WTC11 (cell line): Measurements from ENCODE around the gene ZGRF1. TPM values are rescaled to one million over a fixed set of nuclear protein-coding genes. Genes with fewer than 3 reads are reported as not detected.

Source experiments
- ATAC-seq: fragments of 200-7000 bp; cut with Tn5 transposase; 2 replicates; pipeline ENCODE4 v1.10.0; 2021; ENCODE audit warnings: mild to moderate bottlenecking, moderate library complexity
- CTCF ChIA-PET: fragments of 300-600 bp; sonication (Branson Sonifier 250); formaldehyde crosslinking; loops from one replicate; lab custom pipeline; 2021; ENCODE audit warnings: antibody characterized with exemption; lab: Charles Lee
- POLR2A ChIA-PET: fragments of 350-600 bp; sonication (Branson Sonifier 250); formaldehyde crosslinking; loops from one replicate; lab custom pipeline; 2021; ENCODE audit warnings: antibody characterized with exemption; lab: Charles Lee
- DNase-seq: peaks from one replicate; pipeline ENCODE4 v3.0.0; 2021; ENCODE audit warnings: low spot score
- H3K27ac Mint-ChIP-seq: 2 replicates; pipeline ENCODE4 v1.8.0; 2021; ENCODE audit warnings: mixed read lengths
- H3K27me3 Mint-ChIP-seq: 2 replicates; pipeline ENCODE4 v1.8.0; 2021; ENCODE audit warnings: low read depth, mild to moderate bottlenecking, moderate library complexity, mixed read lengths
- H3K36me3 Mint-ChIP-seq: 2 replicates; pipeline ENCODE4 v1.8.0; 2021; ENCODE audit warnings: mixed read lengths
- H3K4me1 Mint-ChIP-seq: 2 replicates; pipeline ENCODE4 v1.8.0; 2022; ENCODE audit warnings: mixed read lengths
- H3K4me3 Mint-ChIP-seq: 2 replicates; pipeline ENCODE4 v1.8.0; 2021; ENCODE audit warnings: mild to moderate bottlenecking, moderate library complexity, mixed read lengths
- H3K9me3 Mint-ChIP-seq: 2 replicates; pipeline ENCODE4 v1.8.0; 2021; ENCODE audit warnings: mixed read lengths
- CREM ChIP-seq: sonication (generic); formaldehyde crosslinking; IDR thresholded peaks from 2 replicates; pipeline ENCODE4 v1.8.1; 2022; ENCODE audit warnings: mild to moderate bottlenecking, missing genetic modification reagents, moderate library complexity
- CTCF ChIP-seq: fragments of 200-600 bp; IDR thresholded peaks from 2 replicates; pipeline ENCODE4 v1.8.0; 2022; ENCODE audit warnings: antibody characterized with exemption
- E2F4 ChIP-seq: sonication (generic); formaldehyde crosslinking; IDR thresholded peaks from 2 replicates; pipeline ENCODE4 v1.8.1; 2022; ENCODE audit warnings: low read depth, mild to moderate bottlenecking, moderate library complexity, missing genetic modification reagents, borderline replicate concordance
- GRHL2 ChIP-seq: fragments of 250-450 bp; sonication (Bioruptor Pico); IDR thresholded peaks from 2 replicates; pipeline ENCODE4 v1.8.0; 2022; ENCODE audit warnings: mild to moderate bottlenecking, moderate library complexity; ENCODE audit not compliant: insufficient replicate concordance, severe bottlenecking
- HMGXB4 ChIP-seq: sonication (generic); formaldehyde crosslinking; IDR thresholded peaks from 2 replicates; pipeline ENCODE4 v1.8.1; 2023; ENCODE audit warnings: mild to moderate bottlenecking, moderate library complexity, missing genetic modification reagents
- IRF2 ChIP-seq: sonication (generic); formaldehyde crosslinking; IDR thresholded peaks from 2 replicates; pipeline ENCODE4 v1.8.0; 2022; ENCODE audit warnings: low read depth, missing genetic modification reagents, borderline replicate concordance
- NFE2L1 ChIP-seq: sonication (generic); formaldehyde crosslinking; IDR thresholded peaks from 2 replicates; pipeline ENCODE4 v1.8.1; 2023; ENCODE audit warnings: missing genetic modification reagents
- NR1H2 ChIP-seq: sonication (generic); formaldehyde crosslinking; IDR thresholded peaks from 2 replicates; pipeline ENCODE4 v1.9.0; 2021; ENCODE audit warnings: mild to moderate bottlenecking, moderate library complexity, missing genetic modification reagents
- PRRX2 ChIP-seq: fragments of 250-450 bp; sonication (Bioruptor Pico); IDR thresholded peaks from 2 replicates; pipeline ENCODE4 v1.8.0; 2021; ENCODE audit warnings: mild to moderate bottlenecking
- ZMAT4 ChIP-seq: fragments of 250-450 bp; sonication (Bioruptor Pico); IDR thresholded peaks from 2 replicates; pipeline ENCODE4 v1.9.0; 2021; ENCODE audit warnings: mild to moderate bottlenecking
- ZNF219 ChIP-seq: sonication (generic); formaldehyde crosslinking; IDR thresholded peaks from 2 replicates; pipeline ENCODE4 v1.8.0; 2023; ENCODE audit warnings: missing genetic modification reagents, mild to moderate bottlenecking, borderline replicate concordance
- ZNF396 ChIP-seq: fragments of 250-450 bp; sonication (Bioruptor Pico); IDR thresholded peaks from 2 replicates; pipeline ENCODE4 v1.8.0; 2021; ENCODE audit warnings: mild to moderate bottlenecking, moderate library complexity, borderline replicate concordance
- total RNA-seq: library from RNA; stranded (reverse); gene quantifications from 3 replicates; pipeline ENCODE4 v1.2.3, GENCODE V29; 2021
- TF ChIP-seq, protein P1 (sequence below): sonication (generic); formaldehyde crosslinking; IDR thresholded peaks from 2 replicates; pipeline ENCODE4 v1.8.0; 2023; ENCODE audit warnings: missing genetic modification reagents
- TF ChIP-seq, protein P2 (sequence below): sonication (generic); formaldehyde crosslinking; IDR thresholded peaks from 2 replicates; pipeline ENCODE4 v1.8.1; 2023; ENCODE audit warnings: mild to moderate bottlenecking, missing genetic modification reagents, moderate library complexity
- TF ChIP-seq, protein P3 (sequence below): sonication (generic); formaldehyde crosslinking; IDR thresholded peaks from 2 replicates; pipeline ENCODE4 v1.8.1; 2023; ENCODE audit warnings: mild to moderate bottlenecking, missing genetic modification reagents, moderate library complexity
- TF ChIP-seq, protein P4 (sequence below): sonication (generic); formaldehyde crosslinking; IDR thresholded peaks from 2 replicates; pipeline ENCODE4 v1.8.1; 2022; ENCODE audit warnings: mild to moderate bottlenecking, moderate library complexity, missing genetic modification reagents
- TF ChIP-seq, protein P5 (sequence below): sonication (generic); formaldehyde crosslinking; IDR thresholded peaks from 2 replicates; pipeline ENCODE4 v1.8.1; 2023; ENCODE audit warnings: mild to moderate bottlenecking, missing genetic modification reagents

Gene ZGRF1
- total RNA-seq, 1 experiment from 2014 or later = 56.2 TPM

- peaks cover 15% of the 10 kb centered on the region for H3K4me1 Mint-ChIP-seq
- ChIA-PET CTCF (no interaction called here), POLR2A (interaction anchor here (1.0 kb wide), 1 partner anchor 35 kb away, joined by 4 read pairs; no protein-coding TSS in a partner anchor)
- no peaks in the 10 kb centered on the region for H3K9me3 Mint-ChIP-seq
- DNase-seq (no peak), ATAC-seq (no peak)
- no peaks in the 10 kb centered on the region for H3K27me3 Mint-ChIP-seq
- H3K36me3 Mint-ChIP-seq = no peaks in the 10 kb centered on the region
- no peak for TF ChIP-seq GRHL2 (CRISPR knock-in tag)
- TF ChIP-seq E2F4 (CRISPR knock-in tag) = no peak
- TF ChIP-seq ZMAT4 = no peak
- TF ChIP-seq, protein P1, sequence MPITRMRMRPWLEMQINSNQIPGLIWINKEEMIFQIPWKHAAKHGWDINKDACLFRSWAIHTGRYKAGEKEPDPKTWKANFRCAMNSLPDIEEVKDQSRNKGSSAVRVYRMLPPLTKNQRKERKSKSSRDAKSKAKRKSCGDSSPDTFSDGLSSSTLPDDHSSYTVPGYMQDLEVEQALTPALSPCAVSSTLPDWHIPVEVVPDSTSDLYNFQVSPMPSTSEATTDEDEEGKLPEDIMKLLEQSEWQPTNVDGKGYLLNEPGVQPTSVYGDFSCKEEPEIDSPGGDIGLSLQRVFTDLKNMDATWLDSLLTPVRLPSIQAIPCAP (CRISPR knock-in tag) = no peak
- TF ChIP-seq ZNF219 = no peak
- TF ChIP-seq, protein P2, sequence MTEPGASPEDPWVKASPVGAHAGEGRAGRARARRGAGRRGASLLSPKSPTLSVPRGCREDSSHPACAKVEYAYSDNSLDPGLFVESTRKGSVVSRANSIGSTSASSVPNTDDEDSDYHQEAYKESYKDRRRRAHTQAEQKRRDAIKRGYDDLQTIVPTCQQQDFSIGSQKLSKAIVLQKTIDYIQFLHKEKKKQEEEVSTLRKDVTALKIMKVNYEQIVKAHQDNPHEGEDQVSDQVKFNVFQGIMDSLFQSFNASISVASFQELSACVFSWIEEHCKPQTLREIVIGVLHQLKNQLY = no peak
- TF ChIP-seq CREM (CRISPR knock-in tag) = no peak
- TF ChIP-seq PRRX2 (CRISPR knock-in tag) = no peak
- TF ChIP-seq, protein P3, sequence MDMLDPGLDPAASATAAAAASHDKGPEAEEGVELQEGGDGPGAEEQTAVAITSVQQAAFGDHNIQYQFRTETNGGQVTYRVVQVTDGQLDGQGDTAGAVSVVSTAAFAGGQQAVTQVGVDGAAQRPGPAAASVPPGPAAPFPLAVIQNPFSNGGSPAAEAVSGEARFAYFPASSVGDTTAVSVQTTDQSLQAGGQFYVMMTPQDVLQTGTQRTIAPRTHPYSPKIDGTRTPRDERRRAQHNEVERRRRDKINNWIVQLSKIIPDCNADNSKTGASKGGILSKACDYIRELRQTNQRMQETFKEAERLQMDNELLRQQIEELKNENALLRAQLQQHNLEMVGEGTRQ (CRISPR knock-in tag) = no peak
- no peak for TF ChIP-seq IRF2 (CRISPR knock-in tag)
- no peak for TF ChIP-seq CTCF
- TF ChIP-seq, protein P4, sequence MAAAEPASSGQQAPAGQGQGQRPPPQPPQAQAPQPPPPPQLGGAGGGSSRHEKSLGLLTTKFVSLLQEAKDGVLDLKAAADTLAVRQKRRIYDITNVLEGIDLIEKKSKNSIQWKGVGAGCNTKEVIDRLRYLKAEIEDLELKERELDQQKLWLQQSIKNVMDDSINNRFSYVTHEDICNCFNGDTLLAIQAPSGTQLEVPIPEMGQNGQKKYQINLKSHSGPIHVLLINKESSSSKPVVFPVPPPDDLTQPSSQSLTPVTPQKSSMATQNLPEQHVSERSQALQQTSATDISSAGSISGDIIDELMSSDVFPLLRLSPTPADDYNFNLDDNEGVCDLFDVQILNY (CRISPR knock-in tag) = no peak
- TF ChIP-seq NR1H2 (CRISPR knock-in tag) = no peak
- TF ChIP-seq ZNF396 = no peak
- no peak for TF ChIP-seq NFE2L1 (CRISPR knock-in tag)
- TF ChIP-seq, protein P5, sequence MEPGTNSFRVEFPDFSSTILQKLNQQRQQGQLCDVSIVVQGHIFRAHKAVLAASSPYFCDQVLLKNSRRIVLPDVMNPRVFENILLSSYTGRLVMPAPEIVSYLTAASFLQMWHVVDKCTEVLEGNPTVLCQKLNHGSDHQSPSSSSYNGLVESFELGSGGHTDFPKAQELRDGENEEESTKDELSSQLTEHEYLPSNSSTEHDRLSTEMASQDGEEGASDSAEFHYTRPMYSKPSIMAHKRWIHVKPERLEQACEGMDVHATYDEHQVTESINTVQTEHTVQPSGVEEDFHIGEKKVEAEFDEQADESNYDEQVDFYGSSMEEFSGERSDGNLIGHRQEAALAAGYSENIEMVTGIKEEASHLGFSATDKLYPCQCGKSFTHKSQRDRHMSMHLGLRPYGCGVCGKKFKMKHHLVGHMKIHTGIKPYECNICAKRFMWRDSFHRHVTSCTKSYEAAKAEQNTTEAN (CRISPR knock-in tag) = no peak
- no peak for TF ChIP-seq HMGXB4
- H3K4me3 Mint-ChIP-seq = no peak overlapping the region
- no peak overlapping the region; the same call in 1 of the 2 replicates for H3K27ac Mint-ChIP-seq
These were observed 44.3 kb upstream of the ZGRF1 start for GRCh38 chr4:112680996-112681395.
